ENCODE measurements around the gene CNDP2.

GRCh38 chr18:74473976-74474640 is 22.1 kb upstream of the CNDP2 start:
- TF ChIP-seq CTCF (IDR thresholded peaks at IDR 0.05; ENCODE audit: low read depth, low read length, poor library complexity, severe bottlenecking) = no peak
- TF ChIP-seq EZH2phosphoT487 (IDR thresholded peaks at IDR 0.05; ENCODE audit: borderline replicate concordance, low read length) = no peak

Measured in DOHH2 (cell line).